NCI-H1694 (cell line): ENCODE measurements around the gene RBM6.
"Not testable (repeated sequence)": the region's sequence is repeated elsewhere in the genome, so short reads cannot be mapped to it uniquely, and the experiment has no call there.

Experiments
- DNase-seq: peaks from one replicate; lab custom pipeline; 2025; lab: John Stamatoyannopoulos, UW

Gene RBM6

DNA sequence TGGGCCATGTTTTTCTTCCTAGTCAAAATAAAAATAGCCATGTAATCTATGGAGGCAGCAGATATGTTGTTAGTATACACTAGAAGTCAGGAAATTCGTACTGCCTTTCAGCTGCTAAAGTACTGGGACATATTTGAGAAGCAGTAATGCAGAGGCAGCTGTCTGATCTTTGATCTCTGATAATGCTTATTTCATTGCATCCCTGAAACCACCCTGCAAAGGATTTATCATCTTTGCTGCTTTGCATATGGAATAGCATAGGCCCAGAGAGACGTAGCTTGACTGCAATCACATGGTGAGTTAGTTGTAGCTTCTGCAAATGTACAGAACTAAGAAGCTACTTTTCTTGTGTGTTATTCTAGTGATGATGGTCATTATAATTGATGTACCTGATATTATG is 52.4 kb downstream of the RBM6 start:
- no peak for DNase-seq

DNA sequence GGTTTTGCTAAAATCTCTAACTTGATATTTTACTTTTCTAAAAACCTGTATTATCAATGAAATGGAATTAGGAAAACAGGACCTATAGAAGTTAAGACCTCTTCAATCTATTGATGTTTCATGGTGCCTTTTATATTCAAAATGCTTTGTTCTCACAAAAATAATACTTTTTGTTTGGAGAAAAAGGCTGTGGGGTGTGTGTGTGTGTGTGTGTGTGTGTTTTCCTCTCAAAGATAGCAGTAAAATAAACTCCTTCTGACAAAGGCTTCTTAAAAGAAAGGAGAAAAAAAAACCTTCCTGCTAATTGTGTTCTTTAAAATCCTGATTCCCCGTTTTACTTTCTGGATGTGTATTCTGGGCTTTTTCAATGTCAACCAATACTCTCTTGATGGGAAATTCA is 54.5 kb downstream of the RBM6 start:
- no peak for DNase-seq

DNA sequence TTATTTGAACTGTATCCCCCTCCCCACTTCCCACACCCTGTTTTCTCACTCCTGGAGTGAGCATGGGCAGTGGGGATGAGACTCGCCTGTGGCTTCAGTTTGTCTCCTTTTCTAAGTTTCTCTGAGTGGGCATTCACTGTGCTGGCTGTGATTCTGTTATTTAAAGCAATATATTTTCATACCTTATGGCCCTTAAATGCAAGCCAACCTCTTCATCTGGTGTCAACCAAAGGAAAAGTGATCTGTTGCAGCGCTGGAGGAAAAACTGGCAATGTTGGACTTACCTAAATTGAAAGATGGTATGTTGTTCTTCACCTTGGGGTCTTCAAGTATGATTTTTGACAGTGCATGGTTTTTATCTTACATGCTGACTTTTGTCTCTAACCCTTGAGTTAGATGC is 56.1 kb downstream of the RBM6 start:
- DNase-seq, result no peak

DNA sequence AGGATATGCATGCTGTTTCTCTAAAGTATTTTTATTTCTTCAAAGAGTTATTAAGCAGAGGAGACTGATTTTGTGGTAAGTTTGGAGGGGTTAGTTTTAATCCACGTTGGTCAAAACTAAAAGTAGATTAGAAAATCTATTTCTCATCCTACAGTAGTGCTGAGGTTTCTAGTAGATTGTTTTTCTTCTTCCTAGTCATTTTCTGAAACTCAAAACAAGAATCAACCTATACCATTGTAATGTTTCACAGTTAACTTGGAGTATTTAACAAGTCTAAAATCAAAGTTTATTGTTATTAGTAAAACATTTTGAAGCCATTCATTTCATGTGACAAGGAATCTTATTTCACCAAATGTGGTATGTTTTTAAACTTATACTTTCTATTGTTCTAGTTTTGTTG is 57.9 kb downstream of the RBM6 start:
- DNase-seq, result no peak

DNA sequence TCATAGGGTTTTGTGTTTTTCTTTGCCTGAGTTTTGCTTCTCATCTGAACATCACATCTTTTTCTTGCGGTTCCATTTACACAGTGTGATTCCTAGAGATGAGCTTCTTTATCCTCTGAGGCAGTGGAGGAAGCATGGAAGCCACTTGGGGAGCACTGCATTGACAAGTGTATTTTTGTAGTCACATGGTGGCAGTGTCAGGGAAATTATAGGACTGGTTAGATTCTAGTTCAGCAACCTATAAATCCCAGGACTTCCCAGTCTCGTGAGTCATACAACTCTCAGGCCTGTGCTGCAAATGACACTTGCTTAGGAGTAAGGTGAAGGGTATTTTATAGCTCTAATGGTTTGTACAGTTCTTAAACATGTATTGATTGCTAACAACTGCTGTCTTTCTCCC is 58.4 kb downstream of the RBM6 start:
- no peak for DNase-seq

DNA sequence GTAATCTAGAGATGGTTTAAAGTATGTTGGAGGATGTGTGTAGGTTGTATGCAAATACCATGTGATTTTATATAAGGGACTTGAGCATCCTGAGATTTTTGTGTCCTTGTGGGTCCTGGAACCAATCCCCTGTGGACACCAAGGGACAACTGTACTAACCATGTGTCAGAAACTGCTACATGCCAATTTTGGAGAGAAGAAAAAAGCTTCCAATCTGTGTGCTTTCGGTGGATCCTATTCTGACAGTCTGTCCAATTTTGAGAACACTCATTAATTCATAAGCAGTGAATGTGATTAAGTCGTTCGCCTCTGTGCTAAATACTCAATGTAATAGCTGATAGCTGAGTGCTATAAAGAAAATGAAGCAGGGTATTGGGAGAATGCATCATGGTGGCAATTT is 61.6 kb downstream of the RBM6 start:
- DNase-seq, result no peak

DNA sequence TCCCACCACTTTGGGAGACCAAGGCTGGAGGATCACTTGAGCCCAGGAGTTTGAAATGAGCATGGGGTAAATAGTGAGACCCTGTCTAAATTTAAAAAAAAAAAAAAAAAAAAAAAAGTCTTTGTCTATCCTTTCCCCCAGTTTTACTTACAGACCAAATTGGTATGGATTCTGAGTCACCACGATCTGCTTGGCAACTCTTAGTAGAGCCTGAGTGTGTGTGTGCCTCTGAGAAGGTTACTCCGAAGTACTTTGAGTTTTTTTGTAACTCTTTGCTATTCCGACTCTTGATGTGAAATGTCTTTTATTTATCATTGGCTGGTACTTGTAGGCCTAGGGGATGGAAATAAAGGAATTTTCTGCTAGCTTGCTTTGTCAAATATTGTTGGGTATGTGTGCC is 63.3 kb downstream of the RBM6 start:
- no peak for DNase-seq

DNA sequence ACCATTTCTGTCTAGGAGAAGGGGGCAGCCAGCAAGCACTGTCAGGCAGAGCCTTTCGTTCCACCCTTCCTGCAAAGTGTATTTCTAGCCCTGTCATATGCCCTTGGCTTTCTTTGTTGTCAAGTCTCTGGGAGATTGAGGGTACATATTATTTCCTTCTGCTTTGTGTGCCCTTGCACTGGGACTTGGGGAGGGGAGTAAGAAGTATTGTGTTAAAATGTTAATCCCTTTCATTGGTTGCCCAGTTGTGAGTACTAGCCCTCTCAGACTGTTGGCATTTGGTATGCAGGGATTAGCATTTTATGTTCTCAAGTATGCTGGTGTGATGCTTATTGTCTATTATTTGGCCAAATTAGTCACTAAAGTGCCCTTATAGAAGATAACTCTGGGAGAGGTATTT is 63.9 kb downstream of the RBM6 start:
- no peak for DNase-seq

DNA sequence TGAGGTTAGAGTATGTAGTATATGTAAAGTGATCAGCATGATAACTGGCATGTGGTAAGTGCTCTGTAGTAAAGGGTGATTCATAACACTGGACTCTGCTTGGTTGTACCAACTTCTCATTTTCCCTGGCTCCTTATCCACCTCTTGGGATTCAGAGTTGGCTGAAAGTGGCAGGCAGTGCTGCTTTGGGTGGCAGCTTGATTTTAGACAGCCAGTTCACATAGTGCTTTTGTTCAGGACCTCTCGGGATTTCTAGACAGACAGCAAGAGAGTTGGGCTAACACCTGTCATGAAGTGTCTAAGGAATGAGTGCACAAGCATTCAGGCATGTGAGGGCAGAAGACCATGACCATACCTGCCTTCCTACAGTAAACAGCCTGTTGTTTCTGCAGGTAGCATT is 69.0 kb downstream of the RBM6 start:
- DNase-seq, result no peak

DNA sequence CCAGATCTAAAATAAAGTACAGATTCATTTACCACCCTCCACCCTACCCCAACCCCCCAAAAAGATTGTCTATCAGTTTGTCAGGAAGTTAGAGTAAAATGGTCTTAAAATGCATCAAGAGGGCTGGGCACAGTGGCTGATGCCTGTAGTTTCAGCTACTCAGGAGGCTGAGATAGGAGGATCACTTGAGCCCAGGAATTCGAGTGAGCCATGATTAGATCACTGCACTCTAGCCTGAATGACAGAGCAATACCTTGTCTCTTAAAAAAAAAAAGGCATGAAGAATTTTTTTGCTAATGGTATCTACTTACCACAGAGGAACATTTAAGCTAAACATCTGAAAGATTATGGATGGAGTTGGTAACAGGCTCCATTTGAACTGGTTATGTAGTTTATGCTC is 71.0 kb downstream of the RBM6 start:
- no peak for DNase-seq

DNA sequence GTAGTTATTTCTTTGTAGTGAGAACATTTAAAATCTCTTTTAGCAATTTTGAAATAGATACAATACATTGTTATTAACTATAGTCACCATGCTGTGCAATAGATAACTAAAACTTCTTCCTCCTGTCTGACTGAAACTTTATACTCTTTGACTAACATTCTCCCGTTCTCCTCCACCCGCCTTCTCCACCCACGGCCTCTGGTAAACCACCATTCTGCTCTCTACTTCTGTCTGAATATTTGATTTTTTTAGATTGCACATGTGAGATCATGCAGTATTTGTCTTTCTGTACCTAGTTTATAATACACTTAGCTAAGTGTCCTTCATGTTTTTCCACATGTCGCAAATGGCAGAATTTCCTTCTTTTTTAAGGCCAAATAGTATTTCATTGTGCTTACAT is 76.0 kb downstream of the RBM6 start:
- no peak for DNase-seq

DNA sequence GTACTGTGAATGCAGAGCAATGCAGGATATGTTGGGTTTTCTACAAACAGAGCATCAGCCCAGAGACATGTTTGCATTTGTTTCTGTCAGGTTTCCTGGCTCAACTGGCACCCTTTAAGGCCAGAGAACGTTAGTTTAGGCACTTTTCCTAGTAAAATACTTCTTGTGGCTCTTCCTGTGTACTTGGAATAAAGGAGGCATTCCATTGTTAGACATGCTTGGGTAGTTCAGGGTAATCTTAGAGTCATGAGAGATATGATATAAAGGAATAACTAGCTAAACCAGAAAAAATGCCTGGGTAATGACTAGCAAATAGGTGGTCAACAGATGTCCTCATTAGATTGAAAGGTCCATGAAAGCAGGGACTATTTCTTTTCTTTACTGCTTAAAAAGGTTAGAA is 88.4 kb downstream of the RBM6 start:
- no peak for DNase-seq

DNA sequence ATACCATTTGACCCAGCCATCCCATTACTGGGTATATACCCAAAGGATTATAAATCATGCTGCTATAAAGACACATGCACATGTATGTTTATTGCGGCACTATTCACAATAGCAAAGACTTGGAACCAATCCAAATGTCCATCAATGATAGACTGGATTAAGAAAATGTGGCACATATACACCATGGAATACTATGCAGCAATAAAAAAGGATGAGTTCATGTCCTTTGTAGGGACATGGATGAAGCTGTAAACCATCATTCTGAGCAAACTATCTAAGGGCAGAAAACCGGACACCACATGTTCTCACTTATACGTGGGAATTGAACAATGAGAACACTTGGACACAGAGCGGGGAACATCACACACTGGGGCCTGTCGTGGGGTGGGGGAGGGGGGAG is 91.3 kb downstream of the RBM6 start:
- not testable (repeated sequence) for DNase-seq

DNA sequence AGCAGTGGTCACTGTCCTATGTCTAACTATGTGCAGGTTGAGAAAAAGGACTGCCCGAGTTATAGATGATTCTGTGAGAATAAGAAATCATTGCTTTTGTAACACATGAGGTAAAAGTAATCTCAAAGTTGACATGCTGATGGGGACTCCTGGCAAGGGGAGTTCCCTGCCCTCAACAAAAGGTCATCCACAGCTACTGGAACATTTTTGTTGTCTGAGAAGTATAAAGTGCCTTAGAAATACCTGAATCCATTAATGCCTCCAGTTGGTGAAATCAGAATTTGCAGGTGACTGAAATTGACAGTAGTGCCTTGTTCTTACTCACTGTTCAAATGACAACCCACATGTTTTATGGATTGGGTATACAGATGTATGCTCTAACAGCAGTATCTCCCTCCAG is 105.0 kb downstream of the RBM6 start:
- no peak for DNase-seq

DNA sequence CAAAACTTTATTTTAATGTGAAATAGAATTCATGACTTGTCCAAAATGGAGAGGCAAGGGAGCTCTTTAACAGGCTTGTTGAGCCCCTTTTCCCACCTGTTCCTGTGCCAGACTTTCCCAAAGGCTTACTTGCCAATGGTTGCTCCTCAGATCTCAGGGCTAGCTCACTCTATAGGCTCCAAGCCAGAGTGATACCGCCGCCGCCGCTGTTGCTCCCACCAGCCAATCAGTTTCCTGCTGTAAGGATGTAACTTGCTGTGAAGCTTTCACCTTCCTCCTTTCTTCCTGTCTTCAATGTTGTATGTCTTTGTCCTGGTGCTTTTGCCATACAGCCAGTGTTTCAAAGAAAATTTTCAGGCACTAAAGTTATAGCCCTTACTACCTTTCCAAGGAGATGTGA is 107.5 kb downstream of the RBM6 start:
- DNase-seq, result no peak

DNA sequence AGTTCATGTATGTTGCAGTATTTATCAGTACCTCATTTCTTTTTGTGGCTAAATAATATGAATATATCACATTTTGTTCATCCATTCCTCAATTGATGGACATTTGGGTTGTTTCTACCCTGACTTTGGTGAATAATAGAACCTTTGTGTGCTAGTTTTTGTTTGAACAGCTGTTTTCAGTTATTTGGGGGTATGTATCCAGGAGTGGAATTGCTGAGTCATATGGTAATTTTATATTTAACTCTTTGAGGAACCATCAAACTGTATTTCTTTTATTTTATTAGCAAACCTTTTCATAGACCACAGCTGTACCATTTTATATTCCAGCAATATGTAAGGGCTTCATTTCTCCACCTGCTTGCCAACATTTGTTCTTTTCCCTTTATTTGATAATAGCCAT is 110.4 kb downstream of the RBM6 start:
- DNase-seq, result no peak

DNA sequence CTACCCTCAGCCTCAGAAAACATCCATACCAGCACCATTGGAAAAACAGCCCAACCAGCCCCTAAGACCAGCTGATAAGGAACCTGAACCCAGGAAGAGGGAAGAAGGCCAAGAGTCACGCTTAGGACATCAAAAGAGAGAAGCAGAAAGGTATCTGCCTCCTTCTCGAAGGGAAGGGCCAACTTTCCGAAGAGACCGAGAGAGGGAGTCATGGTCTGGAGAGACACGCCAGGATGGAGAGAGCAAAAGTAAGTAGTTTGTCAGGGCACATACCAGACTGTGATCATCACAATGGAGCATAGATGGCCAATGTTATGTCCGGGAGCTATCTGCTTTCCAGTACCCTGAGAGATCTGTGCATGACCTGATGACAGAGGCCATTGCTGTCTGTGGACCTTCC is 117.8 kb downstream of the RBM6 start:
- DNase-seq, result no peak

DNA sequence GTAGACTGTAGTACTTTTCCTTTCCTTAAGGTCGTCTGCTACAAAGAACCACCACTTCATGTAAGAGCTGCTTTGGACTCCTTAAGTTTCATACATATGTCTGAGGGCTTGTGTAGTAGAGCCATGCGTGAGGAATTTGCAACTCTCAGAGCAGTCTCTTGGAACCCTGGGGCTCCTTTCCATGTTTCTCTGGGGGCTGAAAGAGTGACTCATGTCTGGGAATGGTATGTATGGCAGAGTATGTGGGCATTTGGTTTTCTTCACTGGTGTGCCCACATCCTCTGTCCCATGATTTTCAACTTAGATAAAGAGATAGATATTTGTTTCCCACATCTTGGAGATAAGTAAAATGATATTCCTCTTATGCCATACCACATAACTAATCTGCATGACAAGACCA is 128.2 kb downstream of the RBM6 start:
- no peak for DNase-seq

DNA sequence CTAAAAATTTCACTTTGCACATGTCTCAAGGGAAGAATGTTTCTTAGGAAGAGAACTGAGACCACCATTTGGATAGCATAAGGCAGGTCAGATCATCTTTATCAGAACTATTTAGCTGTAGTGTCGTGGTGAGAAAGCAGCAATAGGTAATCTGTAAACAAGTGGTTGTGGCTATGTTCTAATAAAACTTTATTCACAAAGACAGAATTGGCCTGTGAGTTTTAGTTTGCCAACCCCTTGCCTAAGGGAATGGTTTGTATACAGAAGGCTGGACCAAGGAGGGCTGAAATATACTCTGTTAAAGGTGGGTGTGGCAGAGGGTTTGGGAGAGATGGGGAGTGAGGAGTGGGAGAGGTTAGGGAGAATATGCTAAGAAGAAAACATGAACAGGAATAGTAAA is 138.1 kb downstream of the RBM6 start:
- DNase-seq, result no peak

DNA sequence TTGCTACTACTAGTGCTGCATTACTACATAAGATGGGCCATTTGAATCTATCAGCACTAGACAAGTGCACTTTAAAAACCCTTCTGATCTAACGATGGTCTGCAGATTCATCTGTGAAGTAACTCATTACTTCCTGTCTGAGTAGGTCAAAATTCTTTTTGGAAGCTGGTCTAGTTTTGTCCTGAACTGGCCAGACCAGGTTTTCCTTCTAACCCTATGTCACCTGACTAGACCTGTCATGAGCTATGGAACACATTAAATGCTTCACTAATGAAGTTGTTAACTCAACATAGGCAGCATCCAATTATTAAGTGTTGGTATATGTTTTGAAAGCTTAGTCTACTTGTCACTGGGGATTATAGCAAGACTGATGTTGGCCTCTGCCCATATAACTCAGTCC is 138.7 kb downstream of the RBM6 start:
- DNase-seq, result no peak

DNA sequence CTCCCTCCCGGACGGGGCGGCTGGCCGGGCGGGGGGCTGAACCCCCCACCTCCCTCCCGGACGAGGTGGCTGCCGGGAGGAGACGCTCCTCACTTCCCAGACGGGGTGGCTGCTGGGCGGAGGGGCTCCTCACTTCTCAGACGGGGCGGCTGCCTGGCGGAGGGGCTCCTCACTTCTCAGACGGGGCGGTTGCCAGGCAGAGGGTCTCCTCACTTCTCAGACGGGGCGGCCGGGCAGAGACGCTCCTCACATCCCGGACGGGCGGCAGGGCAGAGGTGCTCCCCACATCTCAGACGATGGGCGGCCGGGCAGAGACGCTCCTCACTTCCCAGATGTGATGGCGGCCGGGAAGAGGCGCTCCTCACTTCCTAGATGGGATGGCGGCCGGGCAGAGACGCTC is 145.0 kb downstream of the RBM6 start:
- not testable (repeated sequence) for DNase-seq

DNA sequence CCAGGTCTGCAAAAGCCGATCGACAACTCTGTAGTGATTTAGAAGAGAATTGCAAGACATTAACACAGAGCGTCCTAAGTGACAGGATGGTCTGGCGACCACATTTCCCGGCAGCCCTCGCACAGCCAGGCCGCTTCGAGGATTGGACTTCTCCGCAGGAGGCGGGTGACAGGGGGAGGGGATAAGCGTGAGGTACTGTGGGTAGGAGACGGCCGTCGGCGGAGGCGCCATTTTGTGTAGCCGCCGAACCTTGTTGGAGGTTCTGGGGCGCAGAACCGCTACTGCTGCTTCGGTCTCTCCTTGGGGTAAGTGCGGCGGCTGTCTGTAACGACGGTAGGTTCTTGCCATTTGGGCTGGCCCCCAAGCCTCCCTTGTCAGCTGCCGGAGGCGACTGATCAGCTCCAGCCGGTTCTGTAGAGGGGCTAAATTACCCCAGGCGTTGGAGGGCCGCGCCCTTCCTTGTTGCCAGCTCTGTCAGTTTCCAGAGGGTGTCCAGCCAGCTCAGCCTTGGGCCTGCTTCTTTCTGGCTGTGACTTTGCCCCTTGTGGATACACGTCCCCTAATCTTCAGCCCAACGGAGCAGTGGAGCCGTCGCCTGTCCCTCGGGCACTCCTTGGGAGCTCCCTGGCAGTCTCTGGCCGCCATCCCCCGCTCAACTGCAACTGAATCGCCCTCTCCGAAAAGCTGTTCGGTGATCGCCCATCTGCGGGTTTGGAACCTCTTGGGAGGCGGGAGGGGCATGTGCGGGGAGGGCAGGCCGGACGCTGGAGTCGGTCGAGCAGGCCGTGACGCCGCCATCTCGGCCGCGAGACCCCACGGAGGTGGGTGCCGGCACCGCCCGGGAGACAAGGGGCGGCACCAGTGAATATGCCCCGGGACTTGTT is 149.0 kb downstream of the RBM6 start, which contains the start of gene RBM5:
Gene RBM5 (plus strand): TSS at position 195 of the 884 bp plus-strand sequence. CDS start 1,516 bp downstream, outside the sequence.
- peak; percentile 42 for DNase-seq

DNA sequence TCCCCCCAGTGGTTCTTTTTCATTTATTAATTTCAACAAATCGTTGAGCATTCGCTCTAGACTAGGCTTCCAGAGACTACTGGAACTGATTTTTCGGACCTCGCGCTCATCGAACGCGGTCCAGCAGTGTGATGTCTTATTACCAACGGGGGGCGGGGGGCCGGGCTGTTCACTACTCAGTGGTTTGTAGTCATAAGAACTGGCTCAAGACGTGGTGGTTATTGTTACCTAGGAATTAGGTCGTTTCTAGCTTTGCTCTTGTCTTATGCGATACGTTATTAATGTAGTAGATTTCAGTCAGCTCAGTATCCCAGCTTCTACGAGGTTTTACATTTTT is 149.6 kb downstream of the RBM6 start:
- no peak for DNase-seq

DNA sequence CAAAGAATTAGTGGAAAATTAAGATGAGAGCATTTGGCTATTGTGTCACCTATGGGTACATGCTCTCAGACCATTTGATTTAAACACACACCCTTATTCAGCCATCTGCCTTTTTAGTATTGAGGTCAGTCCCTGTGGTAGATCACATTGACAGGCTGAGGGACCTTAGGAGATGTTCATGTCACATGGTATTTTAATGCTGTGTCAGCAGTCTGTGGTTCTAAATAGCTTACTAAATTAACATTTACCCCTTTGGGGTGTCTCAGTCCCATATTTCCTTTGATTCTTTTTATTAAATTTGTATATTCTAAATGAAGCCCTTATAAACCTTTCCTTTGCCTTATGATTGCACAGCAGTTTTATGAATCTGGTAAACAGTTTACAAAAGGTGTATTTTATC is 151.0 kb downstream of the RBM6 start:
- no peak for DNase-seq
